Right lobe of liver (tissue), 4 donors: ENCODE data around the gene PGAM1.

ENCODE experiments used
- CTCF ChIP-seq, 4 donors: fragments of 200-600 bp in 3 of 4; fragments of 450-650 bp in 1 of 4; IDR thresholded peaks; one replicate each; pipeline versions ENCODE4 v1.5.1 to v1.8.0; 2016 to 2022; ENCODE audit warnings: antibody characterized with exemption in 4 of 4, mild to moderate bottlenecking in 2 of 4
- POLR2A ChIP-seq: fragments of 450-650 bp; IDR thresholded peaks from one replicate; pipeline ENCODE4 v1.6.1; 2017; ENCODE audit warnings: antibody characterized with exemption, mild to moderate bottlenecking
- donor health status: DM: no; HTN: no; CAD: no.
- donor health status: DM: no; HTN: no; CAD: no.
- donor health status: DM: no; HTN: yes; CAD: no.

DNA sequence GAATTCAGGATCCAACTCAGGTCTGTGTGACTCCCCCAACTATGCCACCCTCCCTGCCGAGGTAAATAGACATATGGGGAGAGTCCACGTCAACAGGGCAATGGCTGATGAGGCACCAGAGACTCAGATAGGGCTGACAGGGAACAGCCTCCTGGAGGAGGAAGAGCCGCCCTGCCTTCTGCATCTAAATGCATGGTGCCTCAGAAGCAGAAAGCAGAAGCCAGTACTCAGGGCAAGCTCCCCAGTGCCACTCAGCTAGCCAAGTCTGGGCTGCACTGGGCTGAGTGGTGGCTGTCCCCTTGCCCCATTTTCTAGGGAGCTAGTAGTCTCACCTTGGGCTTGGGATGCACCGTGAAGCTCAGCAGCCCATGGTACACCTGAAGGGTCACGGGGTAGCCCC lies 35.9 kb upstream of the PGAM1 start:
- TF ChIP-seq CTCF (IDR thresholded peaks at IDR 0.05), result no peak
- TF ChIP-seq POLR2A, result no peak
